OCI-LY1 (cell line): ENCODE data around the gene FBXO10.

Experiments
- H2AFZ ChIP-seq: fragments of 200-600 bp; sonication (generic), shearing (Covaris generic); 2 replicates; pipeline ENCODE4 v1.6.0; 2014; ENCODE audit warnings: antibody characterized with exemption, mild to moderate bottlenecking, low read length
- H3F3A ChIP-seq: fragments of 200-600 bp; sonication (generic), shearing (Covaris generic); 2 replicates; pipeline ENCODE4 v1.6.0; 2014; ENCODE audit warnings: mild to moderate bottlenecking, antibody characterized with exemption, low read length, moderate library complexity; ENCODE audit not compliant: insufficient read depth
- H3K27ac ChIP-seq: fragments of 200-600 bp; sonication (generic); 2 replicates; pipeline ENCODE4 v1.5.1; 2014; ENCODE audit warnings: low read length, mixed run types, mild to moderate bottlenecking, low read depth; ENCODE audit not compliant: poor library complexity, severe bottlenecking
- H3K27me3 ChIP-seq: fragments of 200-600 bp; sonication (generic); 2 replicates; pipeline ENCODE4 v1.6.0; 2014; ENCODE audit warnings: antibody characterized with exemption, mild to moderate bottlenecking, low read length, moderate library complexity; ENCODE audit not compliant: insufficient read depth
- H3K36me3 ChIP-seq: fragments of 200-600 bp; sonication (generic); 2 replicates; pipeline ENCODE4 v1.6.1; 2014; ENCODE audit warnings: mild to moderate bottlenecking, antibody characterized with exemption, low read length, moderate library complexity, mixed read lengths; ENCODE audit not compliant: insufficient read depth
- H3K4me1 ChIP-seq: fragments of 200-600 bp; sonication (generic); 2 replicates; pipeline ENCODE4 v1.5.1; 2014; ENCODE audit warnings: mild to moderate bottlenecking, low read length, moderate library complexity; ENCODE audit not compliant: insufficient read depth, severe bottlenecking
- H3K4me2 ChIP-seq: fragments of 200-600 bp; sonication (generic), shearing (Covaris generic); 2 replicates; pipeline ENCODE4 v1.6.1; 2014; ENCODE audit warnings: low read length
- H3K4me3 ChIP-seq: fragments of 200-600 bp; sonication (generic); 2 replicates; pipeline ENCODE4 v1.5.1; 2014; ENCODE audit warnings: low read length, low read depth, mild to moderate bottlenecking, mixed read lengths; ENCODE audit not compliant: poor library complexity, severe bottlenecking
- H3K79me2 ChIP-seq: fragments of 200-600 bp; shearing (Covaris generic); 2 replicates; pipeline ENCODE4 v1.6.1; 2016; ENCODE audit warnings: mixed run types, low read length, mixed read lengths; ENCODE audit not compliant: insufficient read depth
- H3K9ac ChIP-seq: fragments of 200-600 bp; sonication (generic), shearing (Covaris generic); 2 replicates; pipeline ENCODE4 v1.6.1; 2014; ENCODE audit warnings: mild to moderate bottlenecking, low read length, mixed read lengths
- H3K9me2 ChIP-seq: fragments of 200-600 bp; sonication (generic), shearing (Covaris generic); 2 replicates; pipeline ENCODE4 v1.6.1; 2014; ENCODE audit warnings: low read depth, mild to moderate bottlenecking, low read length, mixed read lengths
- H3K9me3 ChIP-seq: fragments of 200-600 bp; shearing (Covaris generic); 2 replicates; pipeline ENCODE4 v1.6.1; 2014; ENCODE audit warnings: low read length, mixed read lengths
- H4K20me1 ChIP-seq: fragments of 200-600 bp; sonication (generic), shearing (Covaris generic); 2 replicates; pipeline ENCODE4 v1.6.0; 2016; ENCODE audit warnings: mild to moderate bottlenecking, low read length; ENCODE audit not compliant: insufficient read depth
- EZH2 ChIP-seq: fragments of 200-600 bp; sonication (generic), shearing (Covaris generic); IDR thresholded peaks from 2 replicates; pipeline ENCODE4 v1.8.0; 2017; ENCODE audit warnings: borderline replicate concordance, mixed run types, mild to moderate bottlenecking, antibody characterized with exemption, low read length, moderate library complexity, mixed read lengths
- TF ChIP-seq, protein P1 (sequence below): fragments of 200-600 bp; sonication (generic), shearing (Covaris generic); IDR thresholded peaks from 2 replicates; pipeline ENCODE4 v1.5.1; 2017; ENCODE audit warnings: mild to moderate bottlenecking, antibody characterized with exemption, low read length, moderate library complexity, mixed read lengths

The FBXO10 gene

DNA sequence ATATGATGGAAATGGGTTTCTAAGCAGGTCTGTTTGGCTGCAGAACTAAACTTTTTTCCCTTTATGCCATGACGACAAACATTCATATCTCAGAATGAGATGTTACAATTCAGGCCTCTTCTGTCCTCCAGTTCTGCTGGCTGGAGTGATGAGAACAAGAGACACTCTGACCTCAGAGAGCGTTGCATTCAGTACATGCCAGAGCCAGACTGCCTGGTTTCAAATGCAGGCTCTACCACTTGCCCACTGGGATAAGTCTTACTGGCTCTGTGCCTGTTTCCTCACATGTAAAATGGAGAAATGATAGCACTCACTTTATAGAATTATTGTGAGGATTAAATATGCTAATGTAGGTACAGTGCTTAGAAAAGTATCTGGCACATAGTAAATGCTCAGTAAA lies 41.0 kb upstream of the FBXO10 start:
- Histone ChIP-seq H3K9ac (no peak overlapping the region), H3K9me3 (no peaks in the 10 kb centered on the region), H4K20me1 (no peaks in the 10 kb centered on the region), H3K79me2 (no peaks in the 10 kb centered on the region), H3K27ac (no peak overlapping the region), H2AFZ (no peak overlapping the region), H3K4me1 (no peaks in the 10 kb centered on the region), H3K4me2 (no peak overlapping the region), H3K36me3 (no peaks in the 10 kb centered on the region), H3K27me3 (no peaks in the 10 kb centered on the region; the same call in 1 of the 2 replicates), H3K9me2 (no peaks in the 10 kb centered on the region), H3K4me3 (no peak overlapping the region), H3F3A (no peaks in the 10 kb centered on the region)
- no peak for TF ChIP-seq EZH2
- TF ChIP-seq, protein P1, sequence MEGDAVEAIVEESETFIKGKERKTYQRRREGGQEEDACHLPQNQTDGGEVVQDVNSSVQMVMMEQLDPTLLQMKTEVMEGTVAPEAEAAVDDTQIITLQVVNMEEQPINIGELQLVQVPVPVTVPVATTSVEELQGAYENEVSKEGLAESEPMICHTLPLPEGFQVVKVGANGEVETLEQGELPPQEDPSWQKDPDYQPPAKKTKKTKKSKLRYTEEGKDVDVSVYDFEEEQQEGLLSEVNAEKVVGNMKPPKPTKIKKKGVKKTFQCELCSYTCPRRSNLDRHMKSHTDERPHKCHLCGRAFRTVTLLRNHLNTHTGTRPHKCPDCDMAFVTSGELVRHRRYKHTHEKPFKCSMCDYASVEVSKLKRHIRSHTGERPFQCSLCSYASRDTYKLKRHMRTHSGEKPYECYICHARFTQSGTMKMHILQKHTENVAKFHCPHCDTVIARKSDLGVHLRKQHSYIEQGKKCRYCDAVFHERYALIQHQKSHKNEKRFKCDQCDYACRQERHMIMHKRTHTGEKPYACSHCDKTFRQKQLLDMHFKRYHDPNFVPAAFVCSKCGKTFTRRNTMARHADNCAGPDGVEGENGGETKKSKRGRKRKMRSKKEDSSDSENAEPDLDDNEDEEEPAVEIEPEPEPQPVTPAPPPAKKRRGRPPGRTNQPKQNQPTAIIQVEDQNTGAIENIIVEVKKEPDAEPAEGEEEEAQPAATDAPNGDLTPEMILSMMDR = no peak

DNA sequence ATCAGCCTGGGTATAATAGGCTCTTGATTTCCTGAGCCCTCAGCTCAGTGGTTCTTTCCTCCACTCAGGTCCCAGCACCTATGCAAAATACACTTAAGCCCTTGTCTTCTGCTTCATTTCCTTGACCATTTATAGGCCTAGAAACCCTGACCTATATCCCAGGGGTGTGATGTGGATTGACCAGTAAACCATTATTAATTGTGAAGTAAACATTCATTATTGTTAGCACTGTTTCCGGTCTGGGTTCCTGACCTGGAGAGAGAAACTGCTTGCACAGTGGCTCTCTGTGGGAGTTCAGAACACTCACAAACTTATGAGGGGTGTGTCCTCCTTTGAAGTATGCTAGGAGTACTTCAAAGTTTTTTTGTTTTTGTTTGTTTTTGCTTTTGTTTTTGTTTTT lies 35.8 kb upstream of the FBXO10 start:
- Histone ChIP-seq H3K9me3 (no peaks in the 10 kb centered on the region), H3K79me2 (no peaks in the 10 kb centered on the region), H3K4me2 (no peak overlapping the region), H3K9ac (no peak overlapping the region), H3K4me3 (no peak overlapping the region), H3K27me3 (no peaks in the 10 kb centered on the region), H3K4me1 (no peaks in the 10 kb centered on the region), H3K36me3 (no peaks in the 10 kb centered on the region), H2AFZ (no peak overlapping the region), H4K20me1 (no peaks in the 10 kb centered on the region), H3F3A (no peaks in the 10 kb centered on the region), H3K27ac (no peak overlapping the region), H3K9me2 (no peaks in the 10 kb centered on the region)
- TF ChIP-seq, protein P1 = no peak
- no peak for TF ChIP-seq EZH2

- no peaks in the 10 kb centered on the region for H3F3A ChIP-seq
- no peak overlapping the region for H2AFZ ChIP-seq
- H3K4me3 ChIP-seq = no peak overlapping the region
- H3K27ac ChIP-seq = no peak overlapping the region
- H3K9ac ChIP-seq = no peak overlapping the region
- no peaks in the 10 kb centered on the region for H3K9me2 ChIP-seq
- TF ChIP-seq EZH2 = no peak
- TF ChIP-seq, protein P1 = no peak
- no peaks in the 10 kb centered on the region for H3K27me3 ChIP-seq
- H3K79me2 ChIP-seq = no peaks in the 10 kb centered on the region
- H3K4me2 ChIP-seq = no peak overlapping the region
- H3K36me3 ChIP-seq = no peaks in the 10 kb centered on the region
- no peaks in the 10 kb centered on the region for H3K9me3 ChIP-seq
- no peaks in the 10 kb centered on the region for H4K20me1 ChIP-seq
- no peaks in the 10 kb centered on the region for H3K4me1 ChIP-seq
Observed at GRCh38 chr9:37611014-37611413, 34.8 kb upstream of the FBXO10 start.
